Activated CD4-positive, alpha-beta T cell treated with anti-CD3 and anti-CD28 coated beads, Interleukin-2, amount 10 ng/mL, durations not matched to agents 24 days and 14 days (primary cell): ENCODE results near the gene DNAH14. TPM values are rescaled to one million over a fixed set of nuclear protein-coding genes. Genes with fewer than 3 reads are reported as not detected.
"Not testable (repeated sequence)": the region's sequence is repeated elsewhere in the genome, so short reads cannot be mapped to it uniquely, and the experiment has no call there.

Source experiments
- DNase-seq: peaks from one replicate; pipeline ENCODE4 v3.0.0; 2022
- H3K27ac Mint-ChIP-seq: one replicate; pipeline ENCODE4 v1.8.0; 2022; ENCODE audit warnings: mild to moderate bottlenecking, mixed read lengths
- H3K27me3 Mint-ChIP-seq: one replicate; pipeline ENCODE4 v1.8.0; 2022; ENCODE audit warnings: mixed read lengths
- H3K36me3 Mint-ChIP-seq: one replicate; pipeline ENCODE4 v1.8.0; 2022; ENCODE audit warnings: low read depth, mild to moderate bottlenecking, mixed read lengths
- H3K4me1 Mint-ChIP-seq: one replicate; pipeline ENCODE4 v1.8.0; 2021; ENCODE audit warnings: mixed read lengths
- H3K4me3 Mint-ChIP-seq: one replicate; pipeline ENCODE4 v1.8.0; 2022; ENCODE audit warnings: mild to moderate bottlenecking, moderate library complexity, mixed read lengths
- H3K9me3 Mint-ChIP-seq: one replicate; pipeline ENCODE4 v1.8.0; 2021; ENCODE audit warnings: mixed read lengths
- intact Hi-C: fragments of 100-400 bp; cut with micrococcal nuclease; formaldehyde crosslinking; loops from one replicate; pipeline ENCODE4 v1.15.1; 2023
- total RNA-seq: library from RNA; stranded (reverse); gene quantifications from 2 replicates; pipeline ENCODE4 v1.2.3, GENCODE V29; 2022

DNAH14 gene
- total RNA-seq, 1 donor from 2014 or later = not detected

GRCh38 chr1:225159793-225160192 is 230.3 kb downstream of the DNAH14 start:
- no peak for DNase-seq
- Mint-ChIP-seq H3K36me3 (no peaks in the 10 kb centered on the region), H3K4me3 (no peak overlapping the region), H3K4me1 (peaks cover 6% of the 10 kb centered on the region), H3K27ac (no peak overlapping the region), H3K27me3 (peaks cover 2% of the 10 kb centered on the region), H3K9me3 (no peaks in the 10 kb centered on the region)
- intact Hi-C loops = no loop called here

- DNase-seq, H3K27me3 Mint-ChIP-seq, H3K4me3 Mint-ChIP-seq, H3K4me1 Mint-ChIP-seq, intact Hi-C loops, H3K36me3 Mint-ChIP-seq, H3K27ac Mint-ChIP-seq: not testable (repeated sequence)
- H3K9me3 Mint-ChIP-seq = peaks cover 27% of the 10 kb centered on the region
Observed at GRCh38 chr1:225177409-225177808, 247.9 kb downstream of the DNAH14 start.

- Mint-ChIP-seq H3K4me3 (no peak overlapping the region), H3K9me3 (peaks cover 28% of the 10 kb centered on the region), H3K27me3 (no peaks in the 10 kb centered on the region), H3K27ac (no peak overlapping the region), H3K36me3 (no peaks in the 10 kb centered on the region), H3K4me1 (peaks cover 3% of the 10 kb centered on the region)
- DNase-seq = no peak
- intact Hi-C loops = no loop called here
Observed at GRCh38 chr1:225179686-225180085, 250.2 kb downstream of the DNAH14 start.

GRCh38 chr1:225182716-225183115 is 253.2 kb downstream of the DNAH14 start:
- H3K4me1 Mint-ChIP-seq = peaks cover 3% of the 10 kb centered on the region
- no peak overlapping the region for H3K4me3 Mint-ChIP-seq
- no peak for DNase-seq
- H3K27ac Mint-ChIP-seq = no peak overlapping the region
- intact Hi-C loops = no loop called here
- peaks cover 22% of the 10 kb centered on the region for H3K9me3 Mint-ChIP-seq
- no peaks in the 10 kb centered on the region for H3K27me3 Mint-ChIP-seq
- no peaks in the 10 kb centered on the region for H3K36me3 Mint-ChIP-seq

GRCh38 chr1:225191199-225191753 is 261.8 kb downstream of the DNAH14 start:
- Mint-ChIP-seq H3K27me3 (no peaks in the 10 kb centered on the region), H3K4me3 (no peak overlapping the region), H3K36me3 (no peaks in the 10 kb centered on the region), H3K27ac (no peak overlapping the region), H3K4me1 (no peaks in the 10 kb centered on the region), H3K9me3 (peaks cover 4% of the 10 kb centered on the region)
- DNase-seq = no peak
- intact Hi-C loops = no loop called here

GRCh38 chr1:225201447-225201846 is 272.0 kb downstream of the DNAH14 start:
- no peaks in the 10 kb centered on the region for H3K36me3 Mint-ChIP-seq
- no peak for DNase-seq
- no peaks in the 10 kb centered on the region for H3K9me3 Mint-ChIP-seq
- no peaks in the 10 kb centered on the region for H3K27me3 Mint-ChIP-seq
- no peaks in the 10 kb centered on the region for H3K4me1 Mint-ChIP-seq
- H3K27ac Mint-ChIP-seq = no peak overlapping the region
- intact Hi-C loops = no loop called here
- no peak overlapping the region for H3K4me3 Mint-ChIP-seq

GRCh38 chr1:225207791-225208190 is 278.3 kb downstream of the DNAH14 start:
- Mint-ChIP-seq H3K9me3 (no peaks in the 10 kb centered on the region), H3K4me1 (no peaks in the 10 kb centered on the region), H3K27me3 (no peaks in the 10 kb centered on the region), H3K27ac (no peak overlapping the region), H3K4me3 (no peak overlapping the region), H3K36me3 (no peaks in the 10 kb centered on the region)
- intact Hi-C loops = no loop called here
- no peak for DNase-seq

- no peaks in the 10 kb centered on the region for H3K36me3 Mint-ChIP-seq
- intact Hi-C loops = no loop called here
- H3K4me3 Mint-ChIP-seq = no peak overlapping the region
- H3K27me3 Mint-ChIP-seq = no peaks in the 10 kb centered on the region
- DNase-seq = no peak
- H3K4me1 Mint-ChIP-seq = no peaks in the 10 kb centered on the region
- H3K27ac Mint-ChIP-seq = no peak overlapping the region
- H3K9me3 Mint-ChIP-seq = no peaks in the 10 kb centered on the region
Observed at GRCh38 chr1:225209153-225209552, 279.7 kb downstream of the DNAH14 start.

GRCh38 chr1:225210180-225210579 is 280.7 kb downstream of the DNAH14 start:
- H3K27me3 Mint-ChIP-seq, DNase-seq, intact Hi-C loops, H3K36me3 Mint-ChIP-seq, H3K9me3 Mint-ChIP-seq, H3K4me3 Mint-ChIP-seq, H3K27ac Mint-ChIP-seq, H3K4me1 Mint-ChIP-seq: not testable (repeated sequence)

- H3K4me1 Mint-ChIP-seq, H3K27ac Mint-ChIP-seq, H3K4me3 Mint-ChIP-seq, H3K36me3 Mint-ChIP-seq, H3K27me3 Mint-ChIP-seq, intact Hi-C loops, H3K9me3 Mint-ChIP-seq, DNase-seq: not testable (repeated sequence)
Observed at GRCh38 chr1:225211694-225212442, 282.4 kb downstream of the DNAH14 start.

- Mint-ChIP-seq H3K27me3 (no peaks in the 10 kb centered on the region), H3K4me3 (no peak overlapping the region), H3K9me3 (no peaks in the 10 kb centered on the region), H3K27ac (no peak overlapping the region), H3K4me1 (no peaks in the 10 kb centered on the region), H3K36me3 (no peaks in the 10 kb centered on the region)
- DNase-seq = no peak
- intact Hi-C loops = no loop called here
Observed at GRCh38 chr1:225224287-225224686, 294.8 kb downstream of the DNAH14 start.

GRCh38 chr1:225225681-225226080 is 296.2 kb downstream of the DNAH14 start:
- no peak for DNase-seq
- intact Hi-C loops = no loop called here
- no peak overlapping the region for H3K27ac Mint-ChIP-seq
- H3K4me3 Mint-ChIP-seq = no peak overlapping the region
- no peaks in the 10 kb centered on the region for H3K4me1 Mint-ChIP-seq
- no peaks in the 10 kb centered on the region for H3K36me3 Mint-ChIP-seq
- H3K27me3 Mint-ChIP-seq = no peaks in the 10 kb centered on the region
- no peaks in the 10 kb centered on the region for H3K9me3 Mint-ChIP-seq

- H3K36me3 Mint-ChIP-seq = no peaks in the 10 kb centered on the region
- H3K9me3 Mint-ChIP-seq = no peaks in the 10 kb centered on the region
- no peak overlapping the region for H3K4me3 Mint-ChIP-seq
- peaks cover 1% of the 10 kb centered on the region for H3K27me3 Mint-ChIP-seq
- H3K27ac Mint-ChIP-seq = no peak overlapping the region
- no peaks in the 10 kb centered on the region for H3K4me1 Mint-ChIP-seq
- intact Hi-C loops = no loop called here
- no peak for DNase-seq
Observed at GRCh38 chr1:225228871-225229303, 299.4 kb downstream of the DNAH14 start.

- H3K4me3 Mint-ChIP-seq, DNase-seq, intact Hi-C loops, H3K27me3 Mint-ChIP-seq, H3K27ac Mint-ChIP-seq, H3K4me1 Mint-ChIP-seq, H3K36me3 Mint-ChIP-seq, H3K9me3 Mint-ChIP-seq: not testable (repeated sequence)
Observed at GRCh38 chr1:225229429-225229828, 300.0 kb downstream of the DNAH14 start.

GRCh38 chr1:225230483-225230882 is 301.0 kb downstream of the DNAH14 start:
- DNase-seq = no peak
- Mint-ChIP-seq H3K27me3 (peaks cover 1% of the 10 kb centered on the region), H3K9me3 (peaks cover 3% of the 10 kb centered on the region), H3K4me3 (no peak overlapping the region), H3K27ac (no peak overlapping the region), H3K4me1 (no peaks in the 10 kb centered on the region), H3K36me3 (no peaks in the 10 kb centered on the region)
- intact Hi-C loops = no loop called here
